Trophoblast cell (in vitro differentiated cells and primary cell): ENCODE data around the gene MAP4K2.

Experiments
- DNase-seq, 2 donors: peaks; one replicate each; pipeline ENCODE4 v3.0.0-alpha.2; 2016
- H2AFZ ChIP-seq: 2 replicates; pipeline ENCODE4 v1.6.1; 2013; ENCODE audit warnings: low read length, moderate library complexity, mild to moderate bottlenecking; ENCODE audit not compliant: insufficient read depth, poor library complexity
- H2AK5ac ChIP-seq: 2 replicates; pipeline ENCODE4 v1.6.1; 2013; ENCODE audit warnings: mild to moderate bottlenecking, low read length
- H2BK120ac ChIP-seq: 2 replicates; pipeline ENCODE4 v1.6.1; 2013; ENCODE audit warnings: low read length, mild to moderate bottlenecking, moderate library complexity; ENCODE audit not compliant: insufficient read depth, poor library complexity
- H2BK12ac ChIP-seq: 2 replicates; pipeline ENCODE4 v1.6.1; 2013; ENCODE audit warnings: mild to moderate bottlenecking, low read length, moderate library complexity
- H2BK5ac ChIP-seq: 2 replicates; pipeline ENCODE4 v1.6.1; 2013; ENCODE audit warnings: low read length, low read depth, moderate library complexity, mild to moderate bottlenecking; ENCODE audit not compliant: poor library complexity
- H3K14ac ChIP-seq: 2 replicates; pipeline ENCODE4 v1.6.1; 2013; ENCODE audit warnings: mild to moderate bottlenecking, low read length
- H3K18ac ChIP-seq: 2 replicates; pipeline ENCODE4 v1.6.1; 2013; ENCODE audit warnings: mild to moderate bottlenecking, low read length
- H3K23ac ChIP-seq: 2 replicates; pipeline ENCODE4 v1.6.1; 2013; ENCODE audit warnings: low read length
- H3K27ac ChIP-seq: 2 replicates; pipeline ENCODE4 v1.5.1; 2013; ENCODE audit warnings: low read depth, mild to moderate bottlenecking, inconsistent platforms, low read length, moderate library complexity
- H3K27me3 ChIP-seq: 2 replicates; pipeline ENCODE4 v1.6.1; 2013; ENCODE audit warnings: inconsistent platforms, mild to moderate bottlenecking, low read length, moderate library complexity; ENCODE audit not compliant: insufficient read depth
- H3K36me3 ChIP-seq, 2 experiments: 1 replicate in 1 of 2; 2 replicates in 1 of 2; pipeline ENCODE4 v1.6.1; 2013; ENCODE audit warnings: low read length in 2 of 2, mild to moderate bottlenecking in 2 of 2, moderate library complexity in 1 of 2; ENCODE audit not compliant: insufficient read depth in 2 of 2, control insufficient read depth in 1 of 2
- H3K4ac ChIP-seq: 2 replicates; pipeline ENCODE4 v1.6.1; 2013; ENCODE audit warnings: low read depth, mild to moderate bottlenecking, low read length, moderate library complexity
- H3K4me1 ChIP-seq, 2 experiments: 1 replicate in 1 of 2; 2 replicates in 1 of 2; pipeline ENCODE4 v1.6.1; 2013; ENCODE audit warnings: low read length in 2 of 2, mild to moderate bottlenecking in 2 of 2, moderate library complexity in 1 of 2; ENCODE audit not compliant: insufficient read depth in 2 of 2, control insufficient read depth in 1 of 2
- H3K4me2 ChIP-seq: 2 replicates; pipeline ENCODE4 v1.6.1; 2013; ENCODE audit warnings: inconsistent platforms, mild to moderate bottlenecking, low read length, moderate library complexity
- H3K4me3 ChIP-seq: 2 replicates; pipeline ENCODE4 v1.5.1; 2013; ENCODE audit warnings: mild to moderate bottlenecking, low read depth, low read length, inconsistent platforms
- H3K79me1 ChIP-seq: one replicate; pipeline ENCODE4 v1.6.1; 2013; ENCODE audit warnings: low read length
- H3K79me2 ChIP-seq: 2 replicates; pipeline ENCODE4 v1.6.1; 2013; ENCODE audit warnings: low read length, mild to moderate bottlenecking; ENCODE audit not compliant: control insufficient read depth, insufficient read depth, poor library complexity
- H3K9ac ChIP-seq: 2 replicates; pipeline ENCODE4 v1.6.1; 2013; ENCODE audit warnings: mild to moderate bottlenecking, low read length
- H3K9me3 ChIP-seq: 2 replicates; pipeline ENCODE4 v1.6.1; 2013; ENCODE audit warnings: low read depth, mild to moderate bottlenecking, control low read depth, inconsistent platforms, low read length; ENCODE audit not compliant: insufficient read depth
- H4K12ac ChIP-seq: 2 replicates; pipeline ENCODE4 v1.6.1; 2013; ENCODE audit warnings: low read depth, mild to moderate bottlenecking, low read length, moderate library complexity
- H4K8ac ChIP-seq: 2 replicates; pipeline ENCODE4 v1.6.1; 2013; ENCODE audit warnings: low read depth, mild to moderate bottlenecking, low read length, moderate library complexity
- H4K91ac ChIP-seq: one replicate; pipeline ENCODE4 v1.6.1; 2013; ENCODE audit warnings: low read depth, mild to moderate bottlenecking, low read length, moderate library complexity
- WGBS: extraction: QIAGEN DNeasy Blood & Tissue Kit; methylation state at CpG from one replicate; pipeline ENCODE4 v1.1.7; 2013; ENCODE audit warnings: missing lambda C conversion rate; ENCODE audit not compliant: insufficient read length, insufficient coverage; ENCODE audit errors: extremely low coverage; 5-methylcytosine and 5-hydroxymethylcytosine counted together

Gene MAP4K2

DNA sequence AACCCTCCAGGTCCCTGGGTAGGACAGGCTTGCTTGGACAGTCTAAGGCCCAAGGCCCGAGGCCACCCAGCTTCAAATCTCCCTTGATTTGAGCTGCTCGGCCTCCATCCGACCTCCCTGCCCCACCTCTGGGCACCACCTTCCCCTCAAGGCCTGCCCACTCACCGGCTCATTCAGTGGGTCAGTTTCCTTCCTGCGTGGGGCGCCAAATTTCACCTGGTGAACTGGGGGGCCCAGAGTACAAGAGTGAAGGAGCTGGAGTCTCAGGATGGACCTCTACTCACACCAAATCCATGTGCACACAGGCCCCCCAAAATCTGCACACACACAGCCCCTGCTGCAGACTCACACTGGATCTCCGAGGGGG is 3.8 kb downstream of the MAP4K2 start:
- H3K27me3 ChIP-seq, result no peaks in the 10 kb centered on the region
- H3K36me3 ChIP-seq, result peaks cover 31 to 34% of the 10 kb centered on the region in 2 experiments
- H3K4ac ChIP-seq, result no peak overlapping the region
- no peak overlapping the region for H3K9ac ChIP-seq
- no peak overlapping the region for H2BK5ac ChIP-seq
- H3K79me1 ChIP-seq, result peaks cover 11% of the 10 kb centered on the region
- H4K8ac ChIP-seq, result no peak overlapping the region
- H3K79me2 ChIP-seq, result no peaks in the 10 kb centered on the region
- H3K23ac ChIP-seq, result no peak overlapping the region
- H3K4me3 ChIP-seq, result no peak overlapping the region
- no peak overlapping the region for H2BK12ac ChIP-seq
- H2AFZ ChIP-seq, result no peak overlapping the region
- no peak overlapping the region for H3K4me2 ChIP-seq
- no peak overlapping the region for H3K27ac ChIP-seq
- no peak overlapping the region for H4K91ac ChIP-seq
- H3K4me1 ChIP-seq, result peaks cover 8 to 14% of the 10 kb centered on the region in 2 experiments
- no peaks in the 10 kb centered on the region for H3K9me3 ChIP-seq
- H3K14ac ChIP-seq, result no peak overlapping the region
- H2BK120ac ChIP-seq, result no peak overlapping the region
- no peak overlapping the region for H4K12ac ChIP-seq
- no peak overlapping the region for H2AK5ac ChIP-seq
- WGBS, result no CpG with 5 or more reads among the region's 7 CpGs
- H3K18ac ChIP-seq, result no peak overlapping the region
- DNase-seq, result no peak

DNA sequence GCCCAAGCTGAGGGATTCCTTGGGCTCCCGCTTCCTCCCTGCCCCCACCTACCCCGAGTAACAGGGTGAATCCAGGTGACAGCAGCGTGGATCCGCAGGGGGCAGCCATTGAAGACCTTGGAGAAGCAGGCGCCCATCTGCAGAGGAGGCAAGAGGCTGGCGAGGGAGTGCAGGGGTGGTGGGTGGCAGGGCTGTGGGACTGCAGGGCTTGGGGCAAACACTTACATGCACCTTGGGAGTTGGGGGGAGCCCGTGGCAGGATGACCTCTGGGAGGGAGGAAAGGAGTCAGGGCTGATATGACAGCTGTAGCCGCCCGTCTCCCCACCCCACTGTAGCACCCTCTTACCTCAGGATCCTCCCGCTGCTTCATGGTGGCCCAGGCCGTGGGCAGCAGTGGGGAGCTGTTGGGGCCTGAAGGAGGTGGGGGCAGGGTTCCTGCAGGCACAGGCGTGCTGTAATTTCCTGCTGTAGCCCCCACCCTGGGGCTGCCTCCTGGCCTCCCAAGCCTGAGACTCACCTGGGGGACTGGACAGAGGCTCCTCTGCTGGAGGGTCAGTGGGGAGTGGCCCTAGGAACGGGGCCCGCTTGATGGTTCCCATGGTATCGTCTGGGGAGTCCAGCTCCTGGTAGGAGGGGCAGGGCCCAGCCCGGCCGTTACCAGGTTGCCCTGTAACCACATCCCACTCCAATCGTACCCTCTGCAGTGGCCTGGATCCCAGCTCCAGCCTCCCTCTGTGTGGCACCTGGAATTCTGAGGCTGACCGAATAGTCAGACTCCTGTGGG is 6.1 kb downstream of the MAP4K2 start:
- no peaks in the 10 kb centered on the region for H3K79me2 ChIP-seq
- no peak overlapping the region for H2BK12ac ChIP-seq
- no peak overlapping the region for H4K8ac ChIP-seq
- no peaks in the 10 kb centered on the region for H3K27me3 ChIP-seq
- H2BK5ac ChIP-seq, result no peak overlapping the region
- no peak overlapping the region for H3K4ac ChIP-seq
- H3K9ac ChIP-seq, result no peak overlapping the region
- peaks cover 32 to 34% of the 10 kb centered on the region in 2 experiments for H3K36me3 ChIP-seq
- DNase-seq, result no peak
- no peak overlapping the region for H2BK120ac ChIP-seq
- H2AK5ac ChIP-seq, result no peak overlapping the region
- H3K9me3 ChIP-seq, result no peaks in the 10 kb centered on the region
- H3K79me1 ChIP-seq, result no peaks in the 10 kb centered on the region
- no peak overlapping the region for H4K12ac ChIP-seq
- H3K4me2 ChIP-seq, result no peak overlapping the region
- H2AFZ ChIP-seq, result no peak overlapping the region
- H3K23ac ChIP-seq, result no peak overlapping the region
- H3K27ac ChIP-seq, result no peak overlapping the region
- no peak overlapping the region for H3K14ac ChIP-seq
- no peak overlapping the region for H3K4me3 ChIP-seq
- no peak overlapping the region for H3K18ac ChIP-seq
- peaks cover 0 to 3% of the 10 kb centered on the region in 2 experiments for H3K4me1 ChIP-seq
- WGBS, result no CpG with 5 or more reads among the region's 19 CpGs
- H4K91ac ChIP-seq, result no peak overlapping the region

DNA sequence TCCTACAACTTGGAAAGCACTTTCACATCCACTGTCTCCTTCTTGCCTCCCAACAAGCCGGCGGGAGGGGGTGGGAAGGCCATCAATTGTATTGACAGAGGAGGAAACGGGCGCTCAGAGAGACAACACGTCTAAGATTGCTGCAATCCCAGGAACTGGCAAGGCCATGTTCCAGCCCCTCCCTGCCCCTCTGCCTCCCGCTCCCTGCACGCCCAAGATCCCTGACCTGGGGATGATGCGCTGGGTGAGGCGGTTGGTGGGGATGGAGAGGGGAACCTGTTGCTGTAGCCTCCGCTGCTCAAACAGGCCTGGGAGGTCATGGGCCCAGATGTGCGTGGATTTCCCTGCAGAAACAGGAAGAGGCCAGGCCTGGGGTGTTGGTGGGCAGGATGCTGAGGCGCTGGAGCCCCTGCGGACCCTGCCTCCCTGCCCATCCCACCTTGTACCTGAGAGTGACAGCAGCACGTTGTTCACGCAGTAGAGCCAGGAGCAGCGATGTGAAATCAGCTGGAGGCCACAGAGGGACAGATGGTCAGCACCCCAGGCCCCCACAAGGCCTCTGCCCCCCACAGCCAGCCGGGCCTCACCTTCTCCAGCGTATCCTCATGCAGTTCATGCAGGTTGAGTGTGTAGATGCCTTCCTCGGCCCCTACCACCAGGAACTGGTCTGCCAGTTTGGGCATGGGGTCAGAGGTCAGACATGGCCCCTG is 6.8 kb downstream of the MAP4K2 start:
- H3K18ac ChIP-seq, result no peak overlapping the region

DNA sequence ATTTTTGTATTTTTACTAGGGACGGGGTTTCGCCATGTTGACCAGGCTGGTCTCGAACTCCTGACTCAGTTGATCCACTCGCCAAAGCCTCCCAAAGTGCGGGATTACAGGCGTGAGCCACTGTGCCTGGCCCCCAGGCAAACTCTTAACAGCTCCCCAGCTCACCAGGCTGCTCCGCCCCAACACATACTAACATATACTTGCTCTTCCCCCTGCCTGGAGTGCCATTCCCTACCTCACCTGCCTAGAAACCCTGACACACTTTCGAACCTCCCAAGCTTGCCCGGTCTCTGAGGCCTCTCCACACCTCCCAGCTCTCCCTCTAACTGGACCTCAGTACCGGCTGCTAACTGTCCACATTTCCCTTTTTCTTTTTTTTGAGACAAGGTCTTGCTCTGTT is 8.5 kb downstream of the MAP4K2 start:
- DNase-seq, result no peak
- H2BK5ac ChIP-seq, result no peak overlapping the region
- H3K18ac ChIP-seq, result no peak overlapping the region
- no peak overlapping the region for H3K27ac ChIP-seq
- H3K4me2 ChIP-seq, result no peak overlapping the region
- H3K79me1 ChIP-seq, result no peaks in the 10 kb centered on the region
- H3K23ac ChIP-seq, result no peak overlapping the region
- no peak overlapping the region for H4K8ac ChIP-seq
- no peak overlapping the region for H3K4ac ChIP-seq
- no peak overlapping the region for H2BK12ac ChIP-seq
- H3K27me3 ChIP-seq, result no peaks in the 10 kb centered on the region
- no peak overlapping the region for H4K91ac ChIP-seq
- H3K9me3 ChIP-seq, result no peaks in the 10 kb centered on the region
- no peak overlapping the region for H3K9ac ChIP-seq
- no peak overlapping the region for H4K12ac ChIP-seq
- no CpG with 5 or more reads among the region's 10 CpGs for WGBS
- peaks cover 43 to 44% of the 10 kb centered on the region in 2 experiments for H3K36me3 ChIP-seq
- H3K4me3 ChIP-seq, result no peak overlapping the region
- H3K4me1 ChIP-seq, result no peaks in the 10 kb centered on the region
- H2BK120ac ChIP-seq, result no peak overlapping the region
- H3K79me2 ChIP-seq, result no peaks in the 10 kb centered on the region
- no peak overlapping the region for H3K14ac ChIP-seq
- H2AK5ac ChIP-seq, result no peak overlapping the region
- no peak overlapping the region for H2AFZ ChIP-seq

More for the DNA sequence above, 6.8 kb downstream of the MAP4K2 start:
- no peak overlapping the region for H3K4me3 ChIP-seq
- H3K14ac ChIP-seq, result no peak overlapping the region
- no peaks in the 10 kb centered on the region for H3K79me1 ChIP-seq
- no peak overlapping the region for H2AK5ac ChIP-seq
- H4K91ac ChIP-seq, result no peak overlapping the region
- DNase-seq, result no peak
- H3K9ac ChIP-seq, result no peak overlapping the region
- H3K4ac ChIP-seq, result no peak overlapping the region
- H3K27ac ChIP-seq, result no peak overlapping the region
- H4K12ac ChIP-seq, result no peak overlapping the region
- H2AFZ ChIP-seq, result no peak overlapping the region
- H2BK5ac ChIP-seq, result no peak overlapping the region
- no peak overlapping the region for H3K23ac ChIP-seq
- H4K8ac ChIP-seq, result no peak overlapping the region
- H2BK12ac ChIP-seq, result no peak overlapping the region
- H3K4me2 ChIP-seq, result no peak overlapping the region
- no peaks in the 10 kb centered on the region for H3K4me1 ChIP-seq
- H3K36me3 ChIP-seq, result peaks cover 37 to 38% of the 10 kb centered on the region in 2 experiments
- no peaks in the 10 kb centered on the region for H3K79me2 ChIP-seq
- no peak overlapping the region for H2BK120ac ChIP-seq
- no peaks in the 10 kb centered on the region for H3K27me3 ChIP-seq
- WGBS, result no CpG with 5 or more reads among the region's 19 CpGs
- H3K9me3 ChIP-seq, result no peaks in the 10 kb centered on the region
